DMS79 (cell line): ENCODE measurements around the gene UBE2Z.
"Not testable (repeated sequence)": the region's sequence is repeated elsewhere in the genome, so short reads cannot be mapped to it uniquely, and the experiment has no call there.

Source experiments
- DNase-seq: peaks from one replicate; lab custom pipeline; 2025; lab: John Stamatoyannopoulos, UW

Gene UBE2Z

GRCh38 chr17:48908047-48908843 lies at the start of gene UBE2Z:
TSS of gene UBE2Z (plus strand) at chr17:48908407. CDS start at chr17:48908504, 97 bp downstream.
- DNase-seq, result peak; percentile 95

DNA sequence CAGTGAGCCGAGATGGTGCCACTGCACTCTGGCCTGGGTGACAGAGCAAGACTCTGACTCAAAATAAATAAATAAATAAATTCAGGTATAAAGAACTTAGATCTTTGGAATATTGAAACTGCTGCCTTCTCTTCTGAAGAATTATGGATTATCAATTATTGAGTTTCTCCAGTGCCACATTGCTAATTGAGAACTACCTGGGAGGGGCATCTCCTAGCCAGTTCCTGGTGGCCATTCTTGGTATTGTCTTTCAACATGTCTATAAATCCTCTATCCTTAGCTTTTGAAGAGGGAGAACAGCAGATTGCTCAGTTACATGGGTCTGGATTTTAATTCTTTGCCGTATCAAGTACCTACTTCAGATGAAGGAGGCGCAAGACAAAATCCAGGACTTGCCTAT lies 48.2 kb upstream of the UBE2Z start:
- no peak for DNase-seq

DNA sequence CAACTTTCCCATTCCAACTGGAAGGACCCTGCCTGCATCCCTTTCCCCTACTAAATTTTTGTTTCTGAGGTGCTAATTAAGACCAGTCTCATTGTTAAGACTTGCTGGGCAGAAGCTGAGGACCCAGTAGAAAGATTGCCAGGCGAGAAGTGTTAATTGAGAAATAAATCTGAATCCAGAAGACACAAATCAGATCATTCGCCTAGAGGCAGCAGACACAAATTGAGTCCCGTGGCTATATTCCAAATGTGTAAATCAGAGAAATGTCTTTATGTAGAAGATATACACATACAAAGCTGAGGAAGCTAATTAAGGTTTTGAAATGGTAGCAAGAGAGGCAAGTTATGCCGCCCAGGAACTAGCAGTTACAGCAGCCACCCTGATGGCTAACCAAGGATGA lies 47.8 kb upstream of the UBE2Z start:
- DNase-seq, result no peak

DNA sequence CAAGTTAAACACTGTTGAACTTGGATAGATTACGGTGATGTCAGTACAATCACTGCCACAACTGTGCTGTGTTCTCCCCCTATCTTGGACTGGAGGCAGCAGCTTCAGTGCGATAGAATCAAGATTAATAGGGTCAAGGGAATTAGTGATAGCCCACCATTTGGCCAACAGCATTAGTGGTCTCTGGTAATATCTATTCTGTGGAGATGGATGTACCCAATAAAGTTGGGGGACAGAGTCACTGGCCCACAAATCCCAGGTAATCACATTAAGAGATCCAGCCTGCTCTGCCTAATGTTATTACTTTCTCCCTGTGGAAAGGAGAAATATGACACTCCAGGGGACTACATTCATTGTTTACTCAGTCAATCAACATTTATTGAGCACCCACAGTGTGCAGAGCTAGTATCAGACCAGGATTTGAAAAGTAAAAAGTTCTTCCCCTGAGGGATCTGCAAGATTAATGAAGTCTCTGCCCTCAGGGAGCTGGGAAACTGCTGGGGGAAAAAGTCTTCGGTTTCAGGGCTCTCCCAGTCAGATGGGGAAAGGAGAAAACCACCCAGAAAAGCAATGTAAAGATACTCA lies 39.2 kb upstream of the UBE2Z start:
- DNase-seq, result no peak

GRCh38 chr17:48869821-48870318 lies 38.3 kb upstream of the UBE2Z start:
- DNase-seq, result no peak

- DNase-seq, result no peak
Observed at GRCh38 chr17:48871035-48871550, 37.1 kb upstream of the UBE2Z start.

GRCh38 chr17:48871551-48872351 lies 36.5 kb upstream of the UBE2Z start:
- DNase-seq, result no peak

DNA sequence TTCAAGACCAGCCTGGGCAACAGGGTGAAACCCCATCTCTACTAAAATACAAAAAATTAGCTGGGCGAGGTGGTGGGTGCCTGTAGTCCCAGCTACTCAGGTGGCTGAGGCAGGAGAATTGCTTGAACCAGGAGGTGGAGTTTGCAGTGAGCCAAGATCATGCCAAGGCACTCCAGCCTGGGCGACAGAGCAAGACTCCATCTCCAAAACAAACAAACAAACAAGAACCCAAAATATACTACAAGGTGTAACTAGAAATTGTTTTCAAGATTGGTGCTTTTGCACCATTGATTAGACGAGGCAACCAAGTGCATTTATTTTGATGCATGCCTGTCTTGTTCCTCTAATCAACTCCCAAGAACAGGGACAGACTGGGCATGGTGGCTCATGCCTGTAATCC lies 35.8 kb upstream of the UBE2Z start:
- DNase-seq, result not testable (repeated sequence)

DNA sequence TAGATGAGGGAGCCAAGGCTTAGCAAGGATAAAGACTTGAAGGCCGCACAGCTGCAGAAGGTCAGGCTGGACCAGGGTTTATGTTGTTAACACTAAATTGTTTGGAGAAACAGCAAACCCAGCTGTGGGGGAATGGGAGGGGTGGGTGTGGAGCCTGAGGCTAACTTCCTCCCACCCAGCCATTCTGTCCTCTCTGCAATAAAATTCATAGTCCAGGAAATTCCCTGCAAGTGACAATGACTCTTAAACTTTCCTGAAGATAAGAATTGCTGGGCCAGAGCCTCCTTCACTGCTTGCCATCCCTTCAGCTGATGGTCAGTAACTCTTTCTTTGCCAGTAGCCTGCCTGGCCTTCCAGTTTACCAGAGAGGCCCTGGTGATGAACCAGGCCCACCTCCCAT lies 35.0 kb upstream of the UBE2Z start:
- no peak for DNase-seq

GRCh38 chr17:48873696-48874443 lies 34.3 kb upstream of the UBE2Z start:
- no peak for DNase-seq

DNA sequence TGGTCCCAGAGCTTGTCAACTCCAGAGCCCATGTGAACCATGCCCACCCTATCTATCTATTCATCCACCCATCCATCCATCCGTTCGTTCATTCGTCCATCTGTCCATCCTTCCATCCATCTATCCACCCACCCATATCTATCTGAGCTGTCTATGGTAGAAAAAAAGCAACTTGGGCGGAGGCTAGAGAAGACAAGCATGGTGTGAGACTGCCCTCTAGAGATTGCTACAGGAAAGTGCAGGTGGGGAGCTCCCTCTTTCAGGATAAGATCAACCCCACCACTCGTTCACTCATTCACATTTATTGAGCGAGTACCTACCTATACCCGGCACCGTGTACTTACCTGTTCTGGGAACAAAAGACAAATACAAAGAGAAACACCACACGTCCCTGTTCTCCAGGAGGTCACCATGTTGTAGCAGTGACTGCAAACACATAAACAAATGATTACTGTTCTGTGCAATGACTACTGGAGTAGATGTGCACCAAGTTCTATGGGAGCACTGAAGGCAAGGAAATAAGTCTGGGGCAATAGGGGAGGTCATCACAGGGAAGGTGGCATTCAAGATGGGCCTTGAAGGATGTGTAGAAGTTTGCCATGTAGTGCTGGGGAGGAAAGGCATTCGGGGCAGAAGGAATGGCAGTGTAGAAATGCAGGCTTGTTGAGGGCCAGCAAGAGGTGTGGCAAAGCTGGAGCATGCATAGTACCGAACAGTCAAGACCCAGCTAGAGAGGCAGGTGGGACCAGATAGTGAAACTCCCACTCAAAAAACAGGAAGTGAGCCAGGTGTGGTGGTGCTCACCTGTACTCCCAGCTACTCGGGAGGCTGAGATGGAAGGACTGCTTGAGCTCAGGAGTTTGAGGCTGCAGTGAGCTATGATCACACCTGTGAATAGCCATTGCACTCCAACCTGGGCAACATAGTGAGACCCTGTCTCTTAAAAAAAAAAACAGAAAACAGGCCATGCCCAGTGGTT lies 29.0 kb upstream of the UBE2Z start:
- peak; percentile 31 for DNase-seq

DNA sequence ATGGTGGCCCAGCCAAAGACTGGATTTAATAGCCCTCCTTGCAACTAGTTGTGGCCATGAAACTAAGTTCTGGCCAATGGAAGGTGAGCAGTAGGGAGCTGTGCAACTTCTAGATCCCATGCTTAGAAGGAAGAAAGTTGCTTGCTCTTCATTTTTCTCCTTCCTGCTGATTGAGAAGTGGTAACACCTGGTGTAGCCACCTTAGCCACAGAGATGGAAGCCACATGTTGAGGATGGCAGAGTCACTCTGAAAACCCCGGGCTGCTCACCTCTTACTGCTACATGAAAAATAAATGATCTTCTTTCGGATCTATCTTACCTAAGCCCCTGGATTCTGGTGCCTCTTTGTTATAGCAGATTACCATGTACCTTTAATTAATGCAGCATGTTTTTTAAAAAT lies 25.9 kb upstream of the UBE2Z start:
- DNase-seq, result no peak

- DNase-seq, result no peak
Observed at GRCh38 chr17:48883171-48883570, 25.0 kb upstream of the UBE2Z start.

DNA sequence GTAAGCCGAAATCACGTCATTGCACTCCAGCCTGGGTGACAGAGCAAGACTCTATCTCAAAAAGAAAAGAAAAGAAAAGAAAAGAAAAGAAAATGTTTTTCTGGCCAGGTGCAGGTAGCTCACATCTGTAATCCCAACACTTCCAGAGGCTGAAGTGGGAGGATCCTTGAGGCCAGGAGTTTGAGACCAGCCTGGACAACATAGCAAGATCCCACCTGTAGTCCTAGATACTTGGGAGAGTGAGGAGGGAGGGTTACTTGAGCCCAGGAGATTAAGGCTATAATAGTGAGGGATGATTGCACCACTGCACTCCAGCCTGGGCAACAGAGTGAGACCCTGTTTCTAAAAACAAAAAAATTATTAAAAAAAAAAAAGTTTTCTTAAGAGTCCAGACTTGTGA lies 18.1 kb upstream of the UBE2Z start:
- no peak for DNase-seq

DNA sequence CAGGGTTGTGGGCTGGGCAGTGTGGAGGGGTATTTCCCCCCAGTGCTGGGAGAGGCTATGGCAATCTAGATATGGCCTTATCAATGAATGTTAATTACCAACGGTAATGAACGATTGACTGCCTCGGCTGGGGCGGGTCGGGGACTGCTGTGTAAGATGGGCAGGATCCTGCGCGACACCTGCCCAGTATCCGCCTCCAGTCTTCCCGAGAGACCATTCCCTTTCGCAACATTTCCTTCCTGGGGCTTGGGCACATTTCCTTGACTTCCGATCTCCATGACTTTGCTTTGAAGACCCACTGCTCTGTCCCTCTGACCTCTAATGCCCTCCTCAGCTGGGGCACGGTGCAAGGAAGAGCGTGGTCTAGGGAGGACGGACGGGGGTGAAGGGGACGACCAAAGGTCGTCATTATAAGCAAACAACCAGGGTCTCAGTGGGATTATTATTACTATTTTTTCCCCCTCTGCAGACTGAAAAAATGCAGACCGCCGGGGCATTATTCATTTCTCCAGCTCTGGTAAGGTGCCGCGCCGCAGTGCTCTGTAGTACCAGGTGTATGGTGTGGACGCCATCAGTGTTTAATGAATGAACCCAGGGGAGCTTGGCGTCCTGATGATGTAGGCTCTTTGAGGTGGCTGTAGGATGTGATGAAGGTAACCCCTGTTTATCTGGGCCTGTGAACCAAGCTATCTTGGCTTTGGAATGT lies 15.1 kb upstream of the UBE2Z start:
- no peak for DNase-seq

DNA sequence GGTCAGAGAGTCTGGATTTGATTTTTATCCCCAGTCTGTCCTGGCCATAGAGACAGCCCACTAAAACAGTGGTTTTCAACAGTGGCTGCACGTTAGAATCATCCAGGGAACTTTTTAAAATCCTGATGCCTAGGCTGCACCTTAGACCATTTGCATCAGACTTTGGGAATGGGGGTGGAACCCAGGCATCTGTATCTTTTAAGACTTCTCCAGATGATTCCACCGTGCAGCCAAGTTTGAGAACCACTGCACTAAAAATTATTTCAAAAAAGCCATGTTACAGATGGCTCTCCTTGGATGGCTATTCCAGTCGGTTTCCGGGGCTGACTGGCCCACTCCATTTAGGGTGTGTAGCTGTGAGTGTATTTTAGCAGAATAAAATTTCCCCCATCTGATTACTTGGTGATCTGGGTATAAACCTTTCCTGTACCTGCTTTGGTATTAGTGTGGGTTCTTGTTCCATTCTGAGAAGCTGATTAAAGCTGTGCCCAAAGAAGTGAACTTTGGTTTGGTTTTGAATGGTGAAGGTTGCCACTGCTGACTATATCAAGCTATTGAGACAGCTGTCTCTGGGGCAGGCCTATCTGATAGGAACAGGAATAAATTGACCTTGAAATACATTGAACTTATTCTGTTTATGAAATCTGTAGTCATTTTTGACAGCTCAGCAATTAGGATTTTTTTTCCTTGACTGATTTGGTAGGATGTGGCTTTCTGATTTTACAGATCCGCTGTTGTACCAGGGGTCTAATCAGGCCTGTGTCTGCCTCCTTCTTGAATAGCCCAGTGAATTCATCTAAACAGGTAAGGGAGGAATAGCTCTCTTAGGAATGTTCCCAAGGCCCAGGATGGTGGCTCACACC lies 14.3 kb upstream of the UBE2Z start:
- DNase-seq, result no peak

DNA sequence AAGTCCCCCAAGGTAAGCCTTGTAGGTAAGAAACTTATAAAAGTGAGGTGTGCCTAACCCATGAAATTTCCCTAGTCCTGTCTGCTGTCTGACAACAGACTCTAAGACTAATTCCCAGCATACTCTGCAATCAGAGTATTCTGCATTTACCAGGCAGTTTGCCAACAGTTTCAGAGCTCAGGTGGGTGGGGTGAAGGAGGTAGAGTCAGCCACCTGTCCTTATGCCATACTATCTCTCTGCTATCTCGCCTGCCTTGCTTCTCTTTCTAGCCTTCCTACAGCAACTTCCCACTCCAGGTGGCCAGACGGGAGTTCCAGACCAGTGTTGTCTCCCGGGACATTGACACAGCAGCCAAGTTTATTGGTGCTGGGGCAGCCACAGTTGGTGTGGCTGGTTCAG lies 13.3 kb upstream of the UBE2Z start:
- no peak for DNase-seq

GRCh38 chr17:48901241-48901640 lies 7.0 kb upstream of the UBE2Z start:
- DNase-seq, result no peak

- DNase-seq, result no peak
Observed at GRCh38 chr17:48903401-48903800, 4.8 kb upstream of the UBE2Z start.
